ENCODE measurements around the gene STRADA. TPM values are rescaled to one million over a fixed set of nuclear protein-coding genes. Genes with fewer than 3 reads are reported as not detected.

Gene STRADA
- total and polyA plus RNA-seq, 9 of the 15 experiments (the other 6 are each of a cell fraction or from before 2014, with no cell fraction given): 6.6 to 33.0 (median 20.5) TPM

DNA sequence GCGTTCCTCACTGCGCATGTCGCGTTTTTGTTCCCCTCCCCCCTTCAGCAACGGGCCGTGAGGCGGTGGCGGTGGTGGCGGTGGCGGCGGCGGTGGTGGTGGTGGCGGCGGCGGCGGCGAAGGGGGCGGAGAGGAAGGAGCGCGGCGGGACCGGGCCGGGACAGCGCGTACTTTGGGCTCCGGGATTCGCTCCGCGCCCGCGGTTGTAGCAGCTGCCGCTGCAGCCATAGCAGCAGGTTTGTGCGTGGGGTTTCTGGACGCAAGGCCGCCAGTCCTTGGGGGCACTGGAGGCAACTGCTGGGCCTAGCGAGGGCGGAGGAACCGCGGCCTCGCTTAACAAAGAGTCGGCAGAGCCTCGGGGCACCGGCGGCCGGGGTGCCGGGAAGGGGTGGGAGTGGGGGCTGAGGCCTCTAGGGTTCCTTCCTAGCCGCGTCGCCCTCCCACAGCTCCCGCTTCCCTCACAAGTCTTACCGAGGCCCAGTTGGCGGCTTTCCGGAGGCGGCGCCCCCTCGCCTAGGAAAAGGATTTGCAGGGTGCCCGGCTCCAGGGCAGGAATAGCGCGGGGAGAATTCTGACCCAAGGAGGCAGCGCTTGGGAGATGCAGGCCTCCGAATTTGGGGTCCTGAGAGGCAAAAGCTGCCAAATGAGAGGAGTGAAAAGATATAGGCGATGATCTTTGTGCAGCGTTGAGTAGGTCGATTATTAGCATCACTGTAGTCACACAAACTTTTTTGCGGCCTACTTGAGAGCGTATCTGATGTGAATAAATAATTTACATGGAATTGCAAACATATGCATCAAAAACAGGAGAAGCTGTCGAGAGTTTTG, 32.8 kb upstream of the STRADA start, which contains the start of gene DDX42 (continued):
- TF ChIP-seq YY1 (IDR thresholded peaks at IDR 0.05; ENCODE audit: borderline replicate concordance in 1 of 3, control insufficient read depth in 1 of 3, extremely low read depth in 1 of 3, insufficient read depth in 3 of 3, insufficient read length in 1 of 3, insufficient replicate concordance in 2 of 3, low read depth in 1 of 3, low read length in 2 of 3) (peak in 1 of 3 experiments; percentile 7), SIN3A (IDR thresholded peaks at IDR 0.05; ENCODE audit: borderline replicate concordance in 2 of 2, control insufficient read depth in 1 of 2, low read depth in 2 of 2, low read length in 2 of 2) (peak; percentile 10 to 49; a peak in 2 of 4 replicates), ZNF717 (CRISPR knock-in tag; IDR thresholded peaks at IDR 0.05) (no peak), HMGN3 (IDR thresholded peaks at IDR 0.05; ENCODE audit: borderline replicate concordance, extremely low read depth, insufficient read length, low read depth, low read length) (peak; percentile 56), TOE1 (IDR thresholded peaks at IDR 0.05; ENCODE audit: borderline replicate concordance) (0 out of 2 replicates have a peak, but pooled peaks have one; percentile 2), TOE1 (CRISPR knock-in tag; IDR thresholded peaks at IDR 0.05; ENCODE audit: borderline replicate concordance, low read depth) (no peak), RBBP5 (IDR thresholded peaks at IDR 0.05; ENCODE audit: borderline replicate concordance, insufficient read depth, low read length, poor library complexity, severe bottlenecking) (peak; percentile 40), POLR2G (IDR thresholded peaks at IDR 0.05; ENCODE audit: low read depth, low read length) (peak; percentile 71), TGIF2 (CRISPR knock-in tag; IDR thresholded peaks at IDR 0.05) (peak; percentile 64; the same call in 1 of the 2 replicates), LCOR (CRISPR knock-in tag; IDR thresholded peaks at IDR 0.05) (0 out of 2 replicates have a peak, but pooled peaks have one; percentile 68)
- TF ChIP-seq, protein P1, sequence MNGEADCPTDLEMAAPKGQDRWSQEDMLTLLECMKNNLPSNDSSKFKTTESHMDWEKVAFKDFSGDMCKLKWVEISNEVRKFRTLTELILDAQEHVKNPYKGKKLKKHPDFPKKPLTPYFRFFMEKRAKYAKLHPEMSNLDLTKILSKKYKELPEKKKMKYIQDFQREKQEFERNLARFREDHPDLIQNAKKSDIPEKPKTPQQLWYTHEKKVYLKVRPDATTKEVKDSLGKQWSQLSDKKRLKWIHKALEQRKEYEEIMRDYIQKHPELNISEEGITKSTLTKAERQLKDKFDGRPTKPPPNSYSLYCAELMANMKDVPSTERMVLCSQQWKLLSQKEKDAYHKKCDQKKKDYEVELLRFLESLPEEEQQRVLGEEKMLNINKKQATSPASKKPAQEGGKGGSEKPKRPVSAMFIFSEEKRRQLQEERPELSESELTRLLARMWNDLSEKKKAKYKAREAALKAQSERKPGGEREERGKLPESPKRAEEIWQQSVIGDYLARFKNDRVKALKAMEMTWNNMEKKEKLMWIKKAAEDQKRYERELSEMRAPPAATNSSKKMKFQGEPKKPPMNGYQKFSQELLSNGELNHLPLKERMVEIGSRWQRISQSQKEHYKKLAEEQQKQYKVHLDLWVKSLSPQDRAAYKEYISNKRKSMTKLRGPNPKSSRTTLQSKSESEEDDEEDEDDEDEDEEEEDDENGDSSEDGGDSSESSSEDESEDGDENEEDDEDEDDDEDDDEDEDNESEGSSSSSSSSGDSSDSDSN (IDR thresholded peaks at IDR 0.05; ENCODE audit: borderline replicate concordance in 1 of 2, low read depth in 2 of 2, low read length in 2 of 2): peak; percentile 89 to 91; a peak in 3 of 4 replicates
- TF ChIP-seq, protein P2, sequence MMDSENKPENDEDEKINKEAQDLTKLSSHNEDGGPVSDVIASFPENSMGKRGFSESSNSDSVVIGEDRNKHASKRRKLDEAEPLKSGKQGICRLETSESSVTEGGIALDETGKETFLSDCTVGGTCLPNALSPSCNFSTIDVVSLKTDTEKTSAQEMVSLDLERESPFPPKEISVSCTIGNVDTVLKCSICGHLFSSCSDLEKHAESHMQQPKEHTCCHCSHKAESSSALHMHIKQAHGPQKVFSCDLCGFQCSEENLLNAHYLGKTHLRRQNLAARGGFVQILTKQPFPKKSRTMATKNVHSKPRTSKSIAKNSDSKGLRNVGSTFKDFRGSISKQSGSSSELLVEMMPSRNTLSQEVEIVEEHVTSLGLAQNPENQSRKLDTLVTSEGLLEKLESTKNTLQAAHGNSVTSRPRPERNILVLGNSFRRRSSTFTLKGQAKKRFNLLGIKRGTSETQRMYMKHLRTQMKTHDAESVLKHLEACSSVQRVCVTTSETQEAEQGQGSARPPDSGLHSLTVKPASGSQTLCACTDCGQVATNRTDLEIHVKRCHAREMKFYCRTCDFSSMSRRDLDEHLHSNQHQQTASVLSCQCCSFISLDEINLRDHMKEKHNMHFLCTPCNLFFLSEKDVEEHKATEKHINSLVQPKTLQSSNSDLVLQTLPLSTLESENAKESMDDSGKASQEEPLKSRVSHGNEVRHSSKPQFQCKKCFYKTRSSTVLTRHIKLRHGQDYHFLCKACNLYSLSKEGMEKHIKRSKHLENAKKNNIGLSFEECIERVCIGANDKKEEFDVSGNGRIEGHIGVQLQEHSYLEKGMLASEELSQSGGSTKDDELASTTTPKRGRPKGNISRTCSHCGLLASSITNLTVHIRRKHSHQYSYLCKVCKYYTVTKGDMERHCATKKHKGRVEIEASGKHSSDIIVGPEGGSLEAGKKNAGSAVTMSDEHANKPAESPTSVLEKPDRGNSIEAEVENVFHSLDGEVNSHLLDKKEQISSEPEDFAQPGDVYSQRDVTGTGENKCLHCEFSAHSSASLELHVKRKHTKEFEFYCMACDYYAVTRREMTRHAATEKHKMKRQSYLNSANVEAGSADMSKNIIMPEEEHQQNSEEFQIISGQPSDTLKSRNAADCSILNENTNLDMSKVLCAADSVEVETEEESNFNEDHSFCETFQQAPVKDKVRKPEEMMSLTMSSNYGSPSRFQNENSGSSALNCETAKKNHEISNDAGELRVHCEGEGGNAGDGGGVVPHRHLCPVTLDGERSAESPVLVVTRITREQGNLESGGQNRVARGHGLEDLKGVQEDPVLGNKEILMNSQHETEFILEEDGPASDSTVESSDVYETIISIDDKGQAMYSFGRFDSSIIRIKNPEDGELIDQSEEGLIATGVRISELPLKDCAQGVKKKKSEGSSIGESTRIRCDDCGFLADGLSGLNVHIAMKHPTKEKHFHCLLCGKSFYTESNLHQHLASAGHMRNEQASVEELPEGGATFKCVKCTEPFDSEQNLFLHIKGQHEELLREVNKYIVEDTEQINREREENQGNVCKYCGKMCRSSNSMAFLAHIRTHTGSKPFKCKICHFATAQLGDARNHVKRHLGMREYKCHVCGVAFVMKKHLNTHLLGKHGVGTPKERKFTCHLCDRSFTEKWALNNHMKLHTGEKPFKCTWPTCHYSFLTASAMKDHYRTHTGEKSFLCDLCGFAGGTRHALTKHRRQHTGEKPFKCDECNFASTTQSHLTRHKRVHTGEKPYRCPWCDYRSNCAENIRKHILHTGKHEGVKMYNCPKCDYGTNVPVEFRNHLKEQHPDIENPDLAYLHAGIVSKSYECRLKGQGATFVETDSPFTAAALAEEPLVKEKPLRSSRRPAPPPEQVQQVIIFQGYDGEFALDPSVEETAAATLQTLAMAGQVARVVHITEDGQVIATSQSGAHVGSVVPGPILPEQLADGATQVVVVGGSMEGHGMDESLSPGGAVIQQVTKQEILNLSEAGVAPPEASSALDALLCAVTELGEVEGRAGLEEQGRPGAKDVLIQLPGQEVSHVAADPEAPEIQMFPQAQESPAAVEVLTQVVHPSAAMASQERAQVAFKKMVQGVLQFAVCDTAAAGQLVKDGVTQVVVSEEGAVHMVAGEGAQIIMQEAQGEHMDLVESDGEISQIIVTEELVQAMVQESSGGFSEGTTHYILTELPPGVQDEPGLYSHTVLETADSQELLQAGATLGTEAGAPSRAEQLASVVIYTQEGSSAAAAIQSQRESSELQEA (IDR thresholded peaks at IDR 0.05; ENCODE audit: low read depth): no peak

Measured in K562 (cell line).